ENCODE results near the gene RNGTT. TPM values are rescaled to one million over a fixed set of nuclear protein-coding genes. Genes with fewer than 3 reads are reported as not detected.
"Not testable (repeated sequence)": the region's sequence is repeated elsewhere in the genome, so short reads cannot be mapped to it uniquely, and the experiment has no call there.

Gene RNGTT
- total and polyA plus RNA-seq, 4 donors = 13.1 to 34.4 (median 20.9) TPM

DNA sequence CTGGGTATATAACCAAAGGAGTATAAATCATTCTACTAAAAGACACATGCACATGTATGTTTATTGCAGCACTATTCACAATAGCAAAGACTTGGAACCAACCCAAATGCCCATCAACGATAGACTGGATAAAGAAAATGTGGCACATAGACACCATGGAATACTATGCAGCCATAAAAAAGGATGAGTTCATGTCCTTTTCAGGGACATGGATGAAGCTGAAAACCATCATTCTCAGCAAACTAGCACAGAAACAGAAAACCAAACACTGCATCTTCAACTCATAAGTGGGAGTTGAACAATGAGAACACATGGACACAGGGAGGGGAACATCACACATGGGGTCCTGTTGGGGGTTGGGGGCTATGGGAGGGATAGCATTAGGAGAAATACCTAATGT lies 130.3 kb downstream of the RNGTT start:
- H3K27ac ChIP-seq (ENCODE audit: low read depth, low read length); H3K9me3 ChIP-seq (ENCODE audit: control insufficient read depth, insufficient read depth, low read length); H3K4me1 ChIP-seq (ENCODE audit: control insufficient read depth, insufficient read depth, low read length); H3K36me3 ChIP-seq (ENCODE audit: control insufficient read depth, insufficient read depth, low read length); DNase-seq (ENCODE audit: low read depth in 4 of 6, low spot score in 6 of 6); H3K27me3 ChIP-seq (ENCODE audit: control insufficient read depth, insufficient read depth, low read length); H3K4me3 ChIP-seq (ENCODE audit: low read depth, low read length): not testable (repeated sequence)
- no CpG with 5 or more reads among the region's 1 CpG for WGBS (ENCODE audit: insufficient coverage)

DNA sequence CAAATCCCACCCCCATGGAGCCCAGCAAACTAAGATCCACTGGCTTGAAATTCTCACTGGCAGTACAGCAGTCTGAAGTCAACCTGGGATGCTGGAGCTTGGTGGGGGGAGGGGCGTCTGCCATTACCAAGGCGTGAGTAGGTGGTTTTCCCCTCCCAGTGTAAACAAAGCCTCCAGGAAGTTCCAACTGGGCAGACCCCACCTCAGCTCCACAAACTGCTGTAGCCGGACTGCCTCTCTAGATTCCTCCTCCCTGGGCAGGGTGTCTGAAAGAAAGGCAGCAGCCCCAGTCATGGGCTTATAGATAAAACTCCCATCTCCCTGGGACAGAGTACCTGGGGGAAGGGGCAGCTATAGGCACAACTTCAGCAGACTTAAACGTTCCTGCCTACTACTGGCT lies 135.8 kb downstream of the RNGTT start:
- DNase-seq (ENCODE audit: low read depth in 4 of 6, low spot score in 6 of 6); H3K36me3 ChIP-seq (ENCODE audit: control insufficient read depth, insufficient read depth, low read length); H3K27ac ChIP-seq (ENCODE audit: low read depth, low read length); H3K27me3 ChIP-seq (ENCODE audit: control insufficient read depth, insufficient read depth, low read length); H3K4me3 ChIP-seq (ENCODE audit: low read depth, low read length); H3K9me3 ChIP-seq (ENCODE audit: control insufficient read depth, insufficient read depth, low read length); H3K4me1 ChIP-seq (ENCODE audit: control insufficient read depth, insufficient read depth, low read length): not testable (repeated sequence)
- WGBS (ENCODE audit: insufficient coverage) = 85% methylated on average over 2 of the region's 4 CpGs

DNA sequence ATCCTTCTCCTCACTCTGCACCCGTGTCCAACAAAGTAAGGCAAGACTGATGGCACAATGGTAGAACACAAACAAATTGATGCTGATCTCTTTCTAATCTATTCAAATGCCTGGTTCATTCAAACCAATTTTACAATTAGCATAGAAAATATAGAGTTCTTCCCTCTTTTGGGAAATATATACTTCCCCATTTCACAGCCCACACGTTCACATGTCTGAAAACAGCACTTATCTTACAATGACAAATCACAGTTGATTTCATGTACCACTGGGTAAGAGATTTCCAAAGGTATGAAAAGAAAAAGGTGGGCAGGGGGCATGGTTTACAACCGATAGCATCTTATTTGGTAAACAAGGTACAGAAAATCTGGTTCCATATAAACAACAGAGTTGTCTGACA lies 137.6 kb downstream of the RNGTT start:
- WGBS (ENCODE audit: insufficient coverage) = 100% methylated on average over 1 of the region's 3 CpGs
- H3K27ac ChIP-seq (ENCODE audit: low read depth, low read length) = no peak overlapping the region
- no peaks in the 10 kb centered on the region for H3K4me1 ChIP-seq (ENCODE audit: control insufficient read depth, insufficient read depth, low read length)
- no peaks in the 10 kb centered on the region for H3K27me3 ChIP-seq (ENCODE audit: control insufficient read depth, insufficient read depth, low read length)
- H3K4me3 ChIP-seq (ENCODE audit: low read depth, low read length) = no peak overlapping the region
- no peaks in the 10 kb centered on the region for H3K36me3 ChIP-seq (ENCODE audit: control insufficient read depth, insufficient read depth, low read length)
- no peak for DNase-seq (ENCODE audit: low read depth in 4 of 6, low spot score in 6 of 6)
- H3K9me3 ChIP-seq (ENCODE audit: control insufficient read depth, insufficient read depth, low read length) = no peaks in the 10 kb centered on the region

DNA sequence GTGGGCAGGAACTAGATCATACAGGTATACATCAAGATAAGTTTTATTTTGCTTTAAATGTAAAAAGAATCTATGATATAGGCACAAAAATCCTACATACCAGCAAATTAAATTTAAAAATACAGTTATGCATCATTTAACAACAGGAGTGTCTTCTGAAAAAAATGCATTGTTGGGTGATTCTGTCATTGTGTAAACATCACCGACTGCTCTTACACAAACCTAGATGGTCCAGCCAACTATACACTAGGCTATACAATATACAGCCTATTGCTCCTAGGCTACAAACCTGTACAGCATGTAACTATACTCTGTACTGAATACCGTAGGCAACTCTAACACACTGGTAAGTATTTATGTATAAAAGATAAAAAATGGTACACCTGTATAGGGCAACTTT lies 139.4 kb downstream of the RNGTT start:
- 80% methylated on average over 1 of the region's 2 CpGs for WGBS (ENCODE audit: insufficient coverage)
- H3K4me3 ChIP-seq (ENCODE audit: low read depth, low read length) = no peak overlapping the region
- DNase-seq (ENCODE audit: low read depth in 4 of 6, low spot score in 6 of 6) = no peak
- H3K36me3 ChIP-seq (ENCODE audit: control insufficient read depth, insufficient read depth, low read length) = no peaks in the 10 kb centered on the region
- no peaks in the 10 kb centered on the region for H3K27me3 ChIP-seq (ENCODE audit: control insufficient read depth, insufficient read depth, low read length)
- H3K27ac ChIP-seq (ENCODE audit: low read depth, low read length) = no peak overlapping the region
- no peaks in the 10 kb centered on the region for H3K9me3 ChIP-seq (ENCODE audit: control insufficient read depth, insufficient read depth, low read length)
- H3K4me1 ChIP-seq (ENCODE audit: control insufficient read depth, insufficient read depth, low read length) = no peaks in the 10 kb centered on the region

DNA sequence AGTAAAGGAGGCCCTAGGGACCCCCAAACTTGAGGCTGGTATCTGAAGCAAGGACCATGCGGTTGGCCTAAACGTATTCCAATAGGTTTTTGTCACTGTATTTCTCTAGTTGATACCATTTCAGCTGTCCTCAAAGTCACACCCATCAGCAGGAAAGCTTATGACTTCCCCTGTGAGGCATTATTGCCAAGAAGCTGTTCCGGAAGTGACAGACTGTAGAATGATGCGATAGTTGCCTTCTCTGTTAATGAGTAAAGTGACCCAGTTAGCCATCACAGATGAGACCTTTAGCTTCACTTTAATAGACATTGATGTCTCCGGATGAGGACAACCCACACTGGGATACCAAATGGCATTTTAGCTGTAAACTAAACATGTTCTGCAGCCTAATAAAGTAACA lies 147.9 kb downstream of the RNGTT start:
- 82% methylated on average over 3 of the region's 5 CpGs for WGBS (ENCODE audit: insufficient coverage)
- DNase-seq (ENCODE audit: low read depth in 4 of 6, low spot score in 6 of 6) = peak in 1 of 6 donors; percentile 30
- Histone ChIP-seq H3K4me1 (ENCODE audit: control insufficient read depth, insufficient read depth, low read length) (no peaks in the 10 kb centered on the region), H3K9me3 (ENCODE audit: control insufficient read depth, insufficient read depth, low read length) (no peaks in the 10 kb centered on the region), H3K27me3 (ENCODE audit: control insufficient read depth, insufficient read depth, low read length) (no peaks in the 10 kb centered on the region), H3K4me3 (ENCODE audit: low read depth, low read length) (no peak overlapping the region), H3K36me3 (ENCODE audit: control insufficient read depth, insufficient read depth, low read length) (no peaks in the 10 kb centered on the region), H3K27ac (ENCODE audit: low read depth, low read length) (no peak overlapping the region)

DNA sequence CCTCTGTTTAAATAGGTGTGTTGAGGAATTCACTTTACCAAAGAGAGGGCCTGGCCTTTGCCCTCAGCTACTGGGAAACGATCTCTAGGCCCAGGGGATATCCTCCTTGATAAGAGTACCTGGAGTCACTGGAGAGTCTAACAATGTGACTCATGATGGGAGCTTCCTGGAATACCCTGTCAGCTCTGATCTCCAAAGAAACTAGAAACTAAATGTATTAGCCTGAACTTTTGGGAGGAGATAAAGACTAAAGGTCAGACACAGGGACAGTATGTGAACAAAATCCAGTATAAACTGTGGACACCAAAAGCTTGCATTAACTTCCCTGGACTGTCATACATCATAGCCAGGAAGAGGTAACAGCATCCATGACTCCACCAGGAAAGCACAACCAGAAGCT lies 148.5 kb downstream of the RNGTT start:
- 100% methylated on average over 1 of the region's 1 CpG for WGBS (ENCODE audit: insufficient coverage)
- no peaks in the 10 kb centered on the region for H3K27me3 ChIP-seq (ENCODE audit: control insufficient read depth, insufficient read depth, low read length)
- no peak for DNase-seq (ENCODE audit: low read depth in 4 of 6, low spot score in 6 of 6)
- H3K9me3 ChIP-seq (ENCODE audit: control insufficient read depth, insufficient read depth, low read length) = no peaks in the 10 kb centered on the region
- no peak overlapping the region for H3K4me3 ChIP-seq (ENCODE audit: low read depth, low read length)
- no peaks in the 10 kb centered on the region for H3K36me3 ChIP-seq (ENCODE audit: control insufficient read depth, insufficient read depth, low read length)
- H3K4me1 ChIP-seq (ENCODE audit: control insufficient read depth, insufficient read depth, low read length) = no peaks in the 10 kb centered on the region
- H3K27ac ChIP-seq (ENCODE audit: low read depth, low read length) = no peak overlapping the region

DNA sequence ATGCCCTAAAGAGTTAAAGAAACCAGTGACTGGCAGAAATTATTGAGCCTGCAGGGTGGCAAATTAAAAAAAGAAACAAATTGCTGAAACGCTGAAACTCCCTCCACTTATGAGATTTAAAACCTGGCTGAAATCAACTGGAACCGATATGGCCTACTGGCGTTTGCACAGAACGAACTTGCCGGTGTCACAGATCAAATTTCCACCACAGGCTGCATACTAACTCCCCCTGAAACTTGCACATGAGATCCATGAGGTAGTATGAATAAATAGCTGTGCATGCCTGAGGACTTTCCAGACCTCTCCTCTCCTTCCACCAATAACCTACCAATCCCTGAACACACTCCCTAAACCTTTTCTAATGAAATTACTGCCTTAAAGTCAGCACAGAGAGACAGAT lies 150.4 kb downstream of the RNGTT start:
- Histone ChIP-seq H3K27ac (ENCODE audit: low read depth, low read length) (no peak overlapping the region), H3K9me3 (ENCODE audit: control insufficient read depth, insufficient read depth, low read length) (no peaks in the 10 kb centered on the region), H3K27me3 (ENCODE audit: control insufficient read depth, insufficient read depth, low read length) (no peaks in the 10 kb centered on the region), H3K4me1 (ENCODE audit: control insufficient read depth, insufficient read depth, low read length) (no peaks in the 10 kb centered on the region), H3K4me3 (ENCODE audit: low read depth, low read length) (no peak overlapping the region), H3K36me3 (ENCODE audit: control insufficient read depth, insufficient read depth, low read length) (no peaks in the 10 kb centered on the region)
- 13% methylated on average over 1 of the region's 5 CpGs for WGBS (ENCODE audit: insufficient coverage)
- DNase-seq (ENCODE audit: low read depth in 4 of 6, low spot score in 6 of 6) = peak in 1 of 6 donors; percentile 11

DNA sequence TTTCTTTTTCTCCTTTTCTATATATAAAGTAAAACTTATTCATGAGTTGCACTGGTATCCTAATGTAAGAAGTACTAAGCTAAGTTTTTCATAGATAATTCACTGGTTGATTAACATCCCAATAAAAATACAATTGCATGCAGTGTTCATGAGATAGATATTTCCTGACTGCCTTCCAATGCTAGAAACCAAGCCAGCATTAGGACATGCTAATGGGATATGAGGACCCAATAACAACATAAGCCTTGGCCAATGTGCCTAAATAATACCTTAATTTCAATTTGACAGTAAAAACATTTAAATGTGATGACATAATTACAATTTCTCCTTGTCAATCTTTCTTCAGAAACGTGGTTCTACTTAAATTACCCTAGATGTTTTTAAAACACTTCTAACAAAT lies 152.7 kb downstream of the RNGTT start:
- peaks cover 7% of the 10 kb centered on the region for H3K9me3 ChIP-seq (ENCODE audit: control insufficient read depth, insufficient read depth, low read length)
- WGBS (ENCODE audit: insufficient coverage) = no CpG with 5 or more reads among the region's 1 CpG
- H3K4me3 ChIP-seq (ENCODE audit: low read depth, low read length) = no peak overlapping the region
- peak in 1 of 6 donors; percentile 4 for DNase-seq (ENCODE audit: low read depth in 4 of 6, low spot score in 6 of 6)
- no peaks in the 10 kb centered on the region for H3K4me1 ChIP-seq (ENCODE audit: control insufficient read depth, insufficient read depth, low read length)
- H3K27me3 ChIP-seq (ENCODE audit: control insufficient read depth, insufficient read depth, low read length) = no peaks in the 10 kb centered on the region
- H3K36me3 ChIP-seq (ENCODE audit: control insufficient read depth, insufficient read depth, low read length) = no peaks in the 10 kb centered on the region
- H3K27ac ChIP-seq (ENCODE audit: low read depth, low read length) = no peak overlapping the region

DNA sequence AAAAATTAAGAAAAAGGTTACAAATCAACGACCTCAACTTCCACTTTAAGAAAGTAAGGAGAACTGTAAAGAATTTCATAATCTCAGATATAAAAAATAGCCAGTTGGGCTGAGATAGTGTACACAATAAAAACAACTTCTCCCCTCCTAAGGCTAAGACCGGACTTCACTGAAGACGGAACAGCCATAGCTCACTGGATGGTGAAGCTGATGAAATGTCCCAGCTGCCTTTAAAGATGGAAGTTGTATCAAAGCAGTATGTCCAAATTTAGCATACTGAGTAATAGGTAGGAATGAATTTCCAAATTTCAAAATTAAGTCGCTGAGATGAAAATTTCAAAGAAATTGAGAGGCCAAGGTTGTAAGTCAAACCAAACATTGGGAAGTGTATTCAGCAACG lies 153.3 kb downstream of the RNGTT start:
- H3K4me1 ChIP-seq (ENCODE audit: control insufficient read depth, insufficient read depth, low read length) = no peaks in the 10 kb centered on the region
- WGBS (ENCODE audit: insufficient coverage) = 89% methylated on average over 2 of the region's 5 CpGs
- H3K27ac ChIP-seq (ENCODE audit: low read depth, low read length) = no peak overlapping the region
- peaks cover 7% of the 10 kb centered on the region for H3K9me3 ChIP-seq (ENCODE audit: control insufficient read depth, insufficient read depth, low read length)
- DNase-seq (ENCODE audit: low read depth in 4 of 6, low spot score in 6 of 6) = no peak
- H3K36me3 ChIP-seq (ENCODE audit: control insufficient read depth, insufficient read depth, low read length) = no peaks in the 10 kb centered on the region
- H3K27me3 ChIP-seq (ENCODE audit: control insufficient read depth, insufficient read depth, low read length) = no peaks in the 10 kb centered on the region
- H3K4me3 ChIP-seq (ENCODE audit: low read depth, low read length) = no peak overlapping the region

DNA sequence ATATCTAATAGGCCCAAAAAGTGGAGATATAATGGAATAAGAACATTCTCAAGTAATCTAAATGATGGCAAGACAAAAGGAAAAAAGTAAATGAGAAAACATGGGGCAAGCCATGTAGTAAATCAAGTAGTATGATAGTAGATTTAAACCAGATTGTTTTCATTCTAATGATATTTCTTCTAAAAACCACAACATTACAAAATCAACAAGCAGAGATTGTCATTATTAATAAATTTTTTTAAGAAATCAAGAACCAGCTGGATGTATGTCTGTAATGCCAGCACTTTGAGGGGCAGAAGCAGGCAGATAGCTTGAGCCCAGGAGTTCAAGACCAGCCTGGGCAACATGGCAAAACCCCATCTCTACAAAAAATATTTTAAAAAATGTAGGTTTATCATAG lies 155.0 kb downstream of the RNGTT start:
- no peaks in the 10 kb centered on the region for H3K4me1 ChIP-seq (ENCODE audit: control insufficient read depth, insufficient read depth, low read length)
- no peak for DNase-seq (ENCODE audit: low read depth in 4 of 6, low spot score in 6 of 6)
- no peaks in the 10 kb centered on the region for H3K36me3 ChIP-seq (ENCODE audit: control insufficient read depth, insufficient read depth, low read length)
- H3K27me3 ChIP-seq (ENCODE audit: control insufficient read depth, insufficient read depth, low read length) = no peaks in the 10 kb centered on the region
- no peak overlapping the region for H3K27ac ChIP-seq (ENCODE audit: low read depth, low read length)
- H3K9me3 ChIP-seq (ENCODE audit: control insufficient read depth, insufficient read depth, low read length) = peaks cover 7% of the 10 kb centered on the region
- no peak overlapping the region for H3K4me3 ChIP-seq (ENCODE audit: low read depth, low read length)
